ENCODE data around the gene ACADVL.

GRCh38 chr17:7175330-7175733, 44.4 kb upstream of the ACADVL start:
- TF ChIP-seq SP1 (IDR thresholded peaks at IDR 0.05) (no peak), CTCF (IDR thresholded peaks at IDR 0.05; ENCODE audit: low read depth, low read length, missing input control) (no peak), MAX (IDR thresholded peaks at IDR 0.05) (no peak), JUND (IDR thresholded peaks at IDR 0.05) (no peak), GABPA (IDR thresholded peaks at IDR 0.05 in 1 of 2, conservative IDR thresholded peaks at IDR 0.05 in 1 of 2) (no peak), ATF3 (IDR thresholded peaks at IDR 0.05) (no peak), RAD21 (IDR thresholded peaks at IDR 0.05) (no peak)

Measured in liver (tissue), 3 donors.